CD4-positive, alpha-beta T cell (primary cell): Measurements from ENCODE around the gene LKAAEAR1. TPM values are rescaled to one million over a fixed set of nuclear protein-coding genes. Genes with fewer than 3 reads are reported as not detected.

ENCODE experiments used
- ATAC-seq: fragments of 200-7000 bp; cut with Tn5 transposase; one replicate; pipeline ENCODE4 v1.10.0; 2022; ENCODE audit warnings: mild to moderate bottlenecking; ENCODE audit not compliant: poor library complexity
- CTCF ChIA-PET: fragments of 350-600 bp; sonication (Branson Sonifier 250); formaldehyde crosslinking; loops from one replicate; lab custom pipeline; 2021; ENCODE audit warnings: antibody characterized with exemption, inconsistent platforms; lab: Charles Lee
- POLR2A ChIA-PET: fragments of 350-600 bp; sonication (Branson Sonifier 250); formaldehyde crosslinking; loops from one replicate; lab custom pipeline; 2021; ENCODE audit warnings: antibody characterized with exemption, inconsistent platforms; lab: Charles Lee
- DNase-seq, 14 experiments: peaks; one replicate each; pipeline ENCODE4 v3.0.0-alpha.2; 2013 to 2020; ENCODE audit warnings: mixed read lengths in 2 of 14
- H3K27ac ChIP-seq, 2 donors: one replicate each; pipeline versions ENCODE4 v1.5.1 to v1.7.0; 2013; ENCODE audit warnings: low read length in 2 of 2, low read depth in 1 of 2, mild to moderate bottlenecking in 1 of 2
- H3K27me3 ChIP-seq, 2 experiments: 1 replicate in 1 of 2; 2 replicates in 1 of 2; pipeline versions ENCODE4 v1.6.1 to v1.7.0; 2013; ENCODE audit warnings: low read length in 2 of 2, control low read depth in 1 of 2, mild to moderate bottlenecking in 1 of 2, moderate library complexity in 1 of 2; ENCODE audit not compliant: insufficient read depth in 2 of 2, control insufficient read depth in 1 of 2
- H3K36me3 ChIP-seq: one replicate; pipeline ENCODE4 v1.6.1; 2013; ENCODE audit warnings: low read length, control low read depth; ENCODE audit not compliant: insufficient read depth
- H3K4me1 ChIP-seq: one replicate; pipeline ENCODE4 v1.6.1; 2013; ENCODE audit warnings: low read length, control low read depth; ENCODE audit not compliant: insufficient read depth
- H3K4me3 ChIP-seq: one replicate; pipeline ENCODE4 v1.5.1; 2013; ENCODE audit warnings: mild to moderate bottlenecking, low read length, moderate library complexity
- H3K9me3 ChIP-seq, 2 experiments: 1 replicate in 1 of 2; 2 replicates in 1 of 2; pipeline versions ENCODE4 v1.6.1 to v1.7.0; 2013; ENCODE audit warnings: low read length in 2 of 2, mild to moderate bottlenecking in 2 of 2, control low read depth in 1 of 2, moderate library complexity in 1 of 2; ENCODE audit not compliant: control insufficient read depth in 1 of 2, insufficient read depth in 1 of 2
- H3K27ac Mint-ChIP-seq: one replicate; pipeline ENCODE4 v1.8.0; 2020; ENCODE audit warnings: mixed read lengths
- H3K27me3 Mint-ChIP-seq: one replicate; pipeline ENCODE4 v1.8.0; 2021; ENCODE audit warnings: mixed read lengths
- H3K36me3 Mint-ChIP-seq: one replicate; pipeline ENCODE4 v1.8.0; 2021; ENCODE audit warnings: low read depth, mixed read lengths
- H3K4me1 Mint-ChIP-seq: one replicate; pipeline ENCODE4 v1.8.0; 2021; ENCODE audit warnings: low read depth, mixed read lengths
- H3K4me3 Mint-ChIP-seq: one replicate; pipeline ENCODE4 v1.8.0; 2020; ENCODE audit warnings: mild to moderate bottlenecking, mixed read lengths
- H3K9me3 Mint-ChIP-seq: one replicate; pipeline ENCODE4 v1.8.0; 2020; ENCODE audit warnings: mixed read lengths
- CTCF ChIP-seq: fragments of 200-600 bp; IDR thresholded peaks from one replicate; pipeline ENCODE4 v1.8.0; 2022; ENCODE audit warnings: antibody characterized with exemption, mild to moderate bottlenecking
- intact Hi-C, 2 experiments: fragments of 100-400 bp; cut with DNase I in 1 of 2; cut with micrococcal nuclease in 1 of 2; formaldehyde crosslinking; loops; one replicate each; pipeline versions ENCODE4 v1.15.1 to v1.9.0; 2023 to 2025; cut with DNase I, micrococcal nuclease
- total RNA-seq, 174 experiments: library from RNA in 2 of 174; stranded (reverse) in 2 of 174; gene quantifications; one replicate each; pipeline ENCODE4 v1.2.3 and lab custom pipeline; 2021 to 2026

Gene LKAAEAR1
- total RNA-seq, 2 experiments from 2014 or later, result 0.30 to 0.39 TPM

GRCh38 chr20:64112691-64113443 lies 28.7 kb upstream of the LKAAEAR1 start:
- Histone ChIP-seq H3K4me3 (no peak overlapping the region), H3K4me1 (no peaks in the 10 kb centered on the region), H3K36me3 (no peaks in the 10 kb centered on the region), H3K9me3 (no peaks in the 10 kb centered on the region), H3K27ac (no peak overlapping the region), H3K27me3 (no peaks in the 10 kb centered on the region)
- ChIA-PET POLR2A (no interaction called here), CTCF (no interaction called here)
- H3K9me3 Mint-ChIP-seq, result no peaks in the 10 kb centered on the region
- DNase-seq (peak in 1 of 14 experiments; percentile 19), ATAC-seq (no peak)
- no peak for TF ChIP-seq CTCF
- no peaks in the 10 kb centered on the region for H3K27me3 Mint-ChIP-seq
- no peak overlapping the region for H3K27ac Mint-ChIP-seq
- H3K4me3 Mint-ChIP-seq, result no peak overlapping the region
- intact Hi-C loops, result no loop called here
- H3K36me3 Mint-ChIP-seq, result no peaks in the 10 kb centered on the region
- no peaks in the 10 kb centered on the region for H3K4me1 Mint-ChIP-seq

- Histone ChIP-seq H3K4me3 (no peak overlapping the region), H3K27ac (no peak overlapping the region), H3K4me1 (no peaks in the 10 kb centered on the region), H3K9me3 (no peaks in the 10 kb centered on the region), H3K36me3 (no peaks in the 10 kb centered on the region), H3K27me3 (no peaks in the 10 kb centered on the region)
- CTCF ChIA-PET, result no interaction called here
- DNase-seq, result peak in 1 of 14 experiments; percentile 20
- no peak for TF ChIP-seq CTCF
- H3K4me3 Mint-ChIP-seq, result no peak overlapping the region
- no peak for ATAC-seq
- no peak overlapping the region for H3K27ac Mint-ChIP-seq
- H3K27me3 Mint-ChIP-seq, result no peaks in the 10 kb centered on the region
- no peaks in the 10 kb centered on the region for H3K9me3 Mint-ChIP-seq
- POLR2A ChIA-PET, result no interaction called here
- intact Hi-C loops, result no loop called here
- H3K36me3 Mint-ChIP-seq, result no peaks in the 10 kb centered on the region
- H3K4me1 Mint-ChIP-seq, result no peaks in the 10 kb centered on the region
Observed at GRCh38 chr20:64111841-64112641, 27.8 kb upstream of the LKAAEAR1 start.

- Histone ChIP-seq H3K4me3 (no peak overlapping the region), H3K4me1 (no peaks in the 10 kb centered on the region), H3K27me3 (no peaks in the 10 kb centered on the region), H3K9me3 (no peaks in the 10 kb centered on the region), H3K36me3 (no peaks in the 10 kb centered on the region), H3K27ac (no peak overlapping the region)
- POLR2A ChIA-PET, result no interaction called here
- no peaks in the 10 kb centered on the region for H3K9me3 Mint-ChIP-seq
- H3K4me3 Mint-ChIP-seq, result no peak overlapping the region
- TF ChIP-seq CTCF, result no peak
- H3K27me3 Mint-ChIP-seq, result no peaks in the 10 kb centered on the region
- no peaks in the 10 kb centered on the region for H3K36me3 Mint-ChIP-seq
- intact Hi-C loops, result no loop called here
- DNase-seq (peak in 1 of 14 experiments; percentile 28), ATAC-seq (no peak)
- no peak overlapping the region for H3K27ac Mint-ChIP-seq
- CTCF ChIA-PET, result no interaction called here
- H3K4me1 Mint-ChIP-seq, result no peaks in the 10 kb centered on the region
Observed at GRCh38 chr20:64110411-64111068, 26.3 kb upstream of the LKAAEAR1 start.
